Gastrocnemius medialis (tissue), 4 donors: Measurements from ENCODE around the gene C3AR1. TPM values are rescaled to one million over a fixed set of nuclear protein-coding genes. Genes with fewer than 3 reads are reported as not detected.
"Not testable (repeated sequence)": the region's sequence is repeated elsewhere in the genome, so short reads cannot be mapped to it uniquely, and the experiment has no call there.

Source experiments
- ATAC-seq, 2 donors: fragments of 150-250 bp; one replicate each; pipeline ENCODE4 v1.9.1; 2016
- DNase-seq, 2 donors: peaks; one replicate each; pipeline ENCODE4 v3.0.0-alpha.2; 2019
- H3K27ac ChIP-seq, 4 donors: fragments of 200-600 bp; sonication (generic); 1 replicate in 1 of 4; 2 replicates in 3 of 4; pipeline ENCODE4 v1.5.1; 2016 to 2018; ENCODE audit warnings: mild to moderate bottlenecking in 2 of 4, moderate library complexity in 1 of 4
- H3K27me3 ChIP-seq, 3 donors: fragments of 200-600 bp; sonication (generic) in 2 of 3; 1 replicate in 1 of 3; 2 replicates in 2 of 3; pipeline versions ENCODE4 v1.5.1 to v1.6.0; 2016 to 2019; ENCODE audit warnings: mild to moderate bottlenecking in 1 of 3, moderate library complexity in 1 of 3
- H3K36me3 ChIP-seq, 2 donors: fragments of 200-600 bp; sonication (generic) in 1 of 2; one replicate each; pipeline ENCODE4 v1.5.1; 2017 to 2018
- H3K4me1 ChIP-seq, 2 donors: fragments of 200-600 bp; sonication (generic) in 1 of 2; one replicate each; pipeline ENCODE4 v1.5.1; 2016 to 2017; ENCODE audit warnings: mild to moderate bottlenecking in 2 of 2
- H3K4me3 ChIP-seq, 4 donors: fragments of 200-600 bp; sonication (generic) in 3 of 4; 1 replicate in 1 of 4; 2 replicates in 3 of 4; pipeline ENCODE4 v1.5.1; 2016 to 2019; ENCODE audit warnings: mild to moderate bottlenecking in 2 of 4
- H3K9me3 ChIP-seq, 3 donors: fragments of 200-600 bp; sonication (generic) in 2 of 3; 1 replicate in 1 of 3; 2 replicates in 2 of 3; pipeline ENCODE4 v1.5.1; 2016 to 2019
- POLR2A ChIP-seq, 2 donors: fragments of 450-650 bp; IDR thresholded peaks; one replicate each; pipeline ENCODE4 v1.6.1; 2017; ENCODE audit warnings: antibody characterized with exemption in 2 of 2, mild to moderate bottlenecking in 2 of 2, moderate library complexity in 2 of 2
- in situ Hi-C, 4 donors: fragments of 200-750 bp; cut with MboI; loops; one replicate each; pipeline versions ENCODE4 v1.15.0 to v1.8.0; 2017; ENCODE audit warnings: low sequenced_read_pairs in 4 of 4
- intact Hi-C: fragments of 100-400 bp; cut with DNase I; formaldehyde crosslinking; loops from one replicate; pipeline ENCODE4 v1.15.1; 2023; ENCODE audit warnings: low total_unique reads
- total RNA-seq, 4 donors: library from RNA; depleted of rRNA; stranded (reverse); fragments of >200 nt; gene quantifications; one replicate each; pipeline versions ENCODE4 v1.1.0 to v1.2.3, GENCODE V29; 2016
- TF ChIP-seq, protein P1 (sequence below), 5 experiments: fragments of 450-650 bp in 3 of 5; fragments of 200-600 bp in 2 of 5; sonication (generic) in 2 of 5; IDR thresholded peaks in 4 of 5; conservative IDR thresholded peaks in 1 of 5; 1 replicate in 4 of 5; 2 replicates in 1 of 5; pipeline ENCODE4 v1.5.1; 2016 to 2019; ENCODE audit warnings: antibody characterized with exemption in 5 of 5, mild to moderate bottlenecking in 3 of 5, moderate library complexity in 3 of 5

C3AR1 gene
- total RNA-seq, 4 donors from 2014 or later, result 0.95 to 4.7 (median 2.4) TPM

DNA sequence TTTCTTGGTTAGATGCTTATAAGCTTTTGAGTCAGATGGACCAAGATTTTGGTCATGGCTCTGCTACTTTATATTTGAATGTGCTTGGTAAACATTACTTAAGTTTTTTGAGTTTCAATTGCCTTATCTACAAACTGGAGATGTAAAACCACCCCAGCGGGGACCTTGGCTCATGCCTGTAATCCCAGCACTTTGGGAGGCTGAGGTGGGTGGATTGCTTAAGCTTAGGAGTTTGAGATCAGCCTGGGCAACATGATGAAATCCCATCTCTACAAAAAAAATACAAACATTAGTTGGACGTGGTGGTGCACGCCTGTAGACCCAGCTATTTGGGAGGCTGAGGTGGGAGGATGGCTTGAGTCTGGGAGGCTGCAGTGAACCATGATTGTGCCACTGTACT lies 27.1 kb upstream of the C3AR1 start:
- Histone ChIP-seq H3K4me1 (peaks cover 0 to 1% of the 10 kb centered on the region in 2 donors), H3K4me3 (no peak overlapping the region), H3K27ac (no peak overlapping the region), H3K9me3 (no peaks in the 10 kb centered on the region), H3K27me3 (no peaks in the 10 kb centered on the region), H3K36me3 (peaks cover 4 to 86% of the 10 kb centered on the region in 2 donors)
- DNase-seq (no peak), ATAC-seq (no peak)
- in situ Hi-C loops, result no loop called here
- intact Hi-C loops, result no loop called here
- no peak for TF ChIP-seq POLR2A (IDR thresholded peaks at IDR 0.05)
- TF ChIP-seq, protein P1, sequence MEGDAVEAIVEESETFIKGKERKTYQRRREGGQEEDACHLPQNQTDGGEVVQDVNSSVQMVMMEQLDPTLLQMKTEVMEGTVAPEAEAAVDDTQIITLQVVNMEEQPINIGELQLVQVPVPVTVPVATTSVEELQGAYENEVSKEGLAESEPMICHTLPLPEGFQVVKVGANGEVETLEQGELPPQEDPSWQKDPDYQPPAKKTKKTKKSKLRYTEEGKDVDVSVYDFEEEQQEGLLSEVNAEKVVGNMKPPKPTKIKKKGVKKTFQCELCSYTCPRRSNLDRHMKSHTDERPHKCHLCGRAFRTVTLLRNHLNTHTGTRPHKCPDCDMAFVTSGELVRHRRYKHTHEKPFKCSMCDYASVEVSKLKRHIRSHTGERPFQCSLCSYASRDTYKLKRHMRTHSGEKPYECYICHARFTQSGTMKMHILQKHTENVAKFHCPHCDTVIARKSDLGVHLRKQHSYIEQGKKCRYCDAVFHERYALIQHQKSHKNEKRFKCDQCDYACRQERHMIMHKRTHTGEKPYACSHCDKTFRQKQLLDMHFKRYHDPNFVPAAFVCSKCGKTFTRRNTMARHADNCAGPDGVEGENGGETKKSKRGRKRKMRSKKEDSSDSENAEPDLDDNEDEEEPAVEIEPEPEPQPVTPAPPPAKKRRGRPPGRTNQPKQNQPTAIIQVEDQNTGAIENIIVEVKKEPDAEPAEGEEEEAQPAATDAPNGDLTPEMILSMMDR (IDR thresholded peaks at IDR 0.05 in 4 of 5, conservative IDR thresholded peaks at IDR 0.05 in 1 of 5), result no peak

DNA sequence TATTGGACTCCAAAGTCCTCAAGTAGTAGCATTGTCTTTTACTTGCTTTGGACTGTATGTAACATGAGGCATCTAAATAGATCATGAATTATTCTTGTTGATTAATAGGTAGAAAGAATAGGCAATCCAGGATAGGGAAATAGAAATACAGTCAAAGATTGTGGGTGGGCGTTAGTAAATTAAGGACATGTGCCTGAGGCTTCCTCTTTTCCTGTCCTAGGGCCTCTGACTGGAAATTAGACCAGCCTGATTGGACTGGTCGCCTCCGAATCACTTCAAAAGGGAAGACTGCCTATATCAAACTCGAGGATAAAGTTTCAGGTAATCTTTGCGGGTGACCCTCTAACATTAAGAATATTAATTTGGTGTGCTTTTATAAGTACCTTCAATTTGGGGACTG lies 23.6 kb upstream of the C3AR1 start:
- Histone ChIP-seq H3K27ac (no peak overlapping the region), H3K36me3 (peaks cover 4 to 53% of the 10 kb centered on the region in 2 donors), H3K27me3 (no peaks in the 10 kb centered on the region), H3K4me1 (peaks cover 0 to 2% of the 10 kb centered on the region in 2 donors), H3K4me3 (no peak overlapping the region), H3K9me3 (no peaks in the 10 kb centered on the region)
- TF ChIP-seq, protein P1 (IDR thresholded peaks at IDR 0.05 in 4 of 5, conservative IDR thresholded peaks at IDR 0.05 in 1 of 5), result no peak
- no peak for TF ChIP-seq POLR2A (IDR thresholded peaks at IDR 0.05)
- intact Hi-C loops (loop anchor here (10.0 kb wide), 1 partner anchor 155 kb away; no protein-coding TSS in a partner anchor), in situ Hi-C loops (no loop called here)
- DNase-seq (no peak), ATAC-seq (no peak)

DNA sequence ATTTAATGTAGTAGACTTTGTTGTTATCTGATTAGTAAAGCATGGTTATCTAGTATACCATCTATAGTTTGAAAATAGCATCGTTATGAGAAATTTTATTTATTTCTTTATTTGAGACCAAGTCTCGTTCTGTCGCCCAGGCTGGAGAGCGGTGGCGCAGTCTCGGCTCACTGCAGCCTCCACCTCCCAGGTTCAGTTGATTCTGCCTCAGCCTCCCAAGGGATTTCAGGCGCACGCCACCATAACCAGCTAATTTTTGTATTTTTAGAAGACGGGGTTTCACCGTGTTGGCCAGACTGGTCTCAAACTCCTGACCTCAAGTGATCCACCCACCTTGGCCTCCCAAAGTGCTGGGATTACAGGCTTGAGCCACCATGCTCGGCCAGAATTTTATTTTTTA lies 23.1 kb upstream of the C3AR1 start:
- ATAC-seq, in situ Hi-C loops, H3K9me3 ChIP-seq, H3K4me3 ChIP-seq, DNase-seq, H3K27ac ChIP-seq, H3K27me3 ChIP-seq, H3K4me1 ChIP-seq: not testable (repeated sequence)
- intact Hi-C loops, result loop anchor here (10.0 kb wide), 1 partner anchor 156 kb away; no protein-coding TSS in a partner anchor
- H3K36me3 ChIP-seq, result peaks cover 4 to 49% of the 10 kb centered on the region in 2 donors

DNA sequence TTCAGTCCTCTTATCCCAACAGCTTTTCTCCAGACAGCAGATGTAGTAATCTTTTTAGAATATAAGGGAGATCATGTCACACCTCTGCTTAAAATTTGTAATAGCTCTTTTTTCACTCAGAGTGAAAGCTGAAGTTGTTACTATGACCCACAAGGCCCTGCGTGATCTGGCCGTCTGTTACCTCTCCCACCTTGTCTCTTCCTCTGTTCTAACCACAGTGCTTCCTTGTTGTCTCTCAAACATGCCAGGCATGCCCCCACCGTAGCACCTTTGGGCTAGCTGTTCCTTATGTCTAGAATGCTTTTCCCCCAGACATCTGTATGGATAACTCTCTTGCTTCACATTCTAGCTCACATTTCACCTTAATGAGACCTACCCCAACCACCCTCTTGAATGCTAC lies 22.4 kb upstream of the C3AR1 start:
- Histone ChIP-seq H3K27me3 (no peaks in the 10 kb centered on the region), H3K4me3 (no peak overlapping the region), H3K27ac (no peak overlapping the region), H3K4me1 (peaks cover 5 to 10% of the 10 kb centered on the region in 2 donors), H3K36me3 (peaks cover 4 to 42% of the 10 kb centered on the region in 2 donors), H3K9me3 (no peaks in the 10 kb centered on the region)
- DNase-seq (no peak), ATAC-seq (no peak)
- in situ Hi-C loops, result no loop called here
- no peak for TF ChIP-seq POLR2A (IDR thresholded peaks at IDR 0.05)
- TF ChIP-seq, protein P1 (IDR thresholded peaks at IDR 0.05 in 4 of 5, conservative IDR thresholded peaks at IDR 0.05 in 1 of 5), result no peak
- intact Hi-C loops, result loop anchor here (10.0 kb wide), 1 partner anchor 156 kb away; no protein-coding TSS in a partner anchor

DNA sequence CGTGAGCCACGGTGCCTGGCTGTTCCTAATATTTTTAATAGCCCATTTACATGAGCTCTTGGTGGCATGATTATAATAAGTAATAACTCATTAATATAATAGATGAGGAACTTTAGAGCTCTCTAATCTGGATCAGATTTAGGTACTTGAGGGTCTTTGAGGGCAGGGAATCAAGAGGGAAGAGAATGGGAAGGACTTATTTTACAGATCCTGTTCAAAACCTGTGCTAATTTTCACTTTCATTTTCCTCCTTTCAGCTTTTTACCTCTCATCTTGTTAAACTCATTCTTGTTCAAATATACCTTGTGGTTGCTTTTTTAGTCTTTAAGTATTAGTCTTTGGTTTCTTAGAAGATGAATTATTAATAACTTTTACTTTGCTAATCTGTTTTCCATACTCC lies 21.5 kb upstream of the C3AR1 start:
- ATAC-seq (no peak), DNase-seq (no peak)
- Histone ChIP-seq H3K9me3 (no peaks in the 10 kb centered on the region), H3K4me1 (peaks cover 13 to 19% of the 10 kb centered on the region in 2 donors), H3K27me3 (no peaks in the 10 kb centered on the region), H3K36me3 (peaks cover 4 to 33% of the 10 kb centered on the region in 2 donors), H3K4me3 (no peak overlapping the region), H3K27ac (no peak overlapping the region)
- intact Hi-C loops, result loop anchor here (10.0 kb wide), 1 partner anchor 157 kb away; no protein-coding TSS in a partner anchor
- TF ChIP-seq, protein P1 (IDR thresholded peaks at IDR 0.05 in 4 of 5, conservative IDR thresholded peaks at IDR 0.05 in 1 of 5), result no peak
- in situ Hi-C loops, result no loop called here

DNA sequence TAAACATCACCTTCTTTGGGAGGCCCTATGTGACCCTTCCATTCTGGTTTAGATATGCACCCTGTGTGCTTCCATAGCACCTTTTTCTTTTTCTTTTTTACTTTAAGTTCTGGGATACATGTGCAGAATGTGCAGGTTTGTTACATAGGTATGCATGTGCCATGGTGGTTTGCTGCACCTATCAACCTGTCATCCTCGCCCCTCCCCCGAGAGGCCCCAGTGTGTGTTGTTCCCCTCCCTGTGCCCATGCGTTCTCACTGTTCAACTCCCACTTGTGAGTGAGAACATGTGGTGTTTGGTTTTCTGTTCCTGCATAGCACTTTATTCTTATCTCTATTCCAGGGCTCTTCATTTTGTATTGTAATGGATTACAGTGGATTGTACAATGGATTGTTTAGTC lies 18.2 kb upstream of the C3AR1 start:
- peaks cover 24 to 32% of the 10 kb centered on the region in 2 donors for H3K4me1 ChIP-seq
- not testable (repeated sequence) for DNase-seq, H3K36me3 ChIP-seq, H3K27me3 ChIP-seq, H3K9me3 ChIP-seq, H3K4me3 ChIP-seq, ATAC-seq, H3K27ac ChIP-seq
- in situ Hi-C loops (loop anchor here in 2 of 4 donors (5.0 kb wide), 2 partner anchors 47 to 57 kb away; no protein-coding TSS in a partner anchor), intact Hi-C loops (loop anchor here (10.0 kb wide), 1 partner anchor 160 kb away; no protein-coding TSS in a partner anchor)
